Testis (tissue), 3 donors: ENCODE results near the gene COPB1. TPM values are rescaled to one million over a fixed set of nuclear protein-coding genes. Genes with fewer than 3 reads are reported as not detected.

Experiments used
- DNase-seq: peaks from one replicate; pipeline ENCODE4 v3.0.0-alpha.2; 2019
- H3K27ac ChIP-seq, 2 donors: fragments of 200-600 bp; sonication (generic); one replicate each; pipeline ENCODE4 v1.5.1; 2019
- H3K27me3 ChIP-seq: fragments of 200-600 bp; sonication (generic); one replicate; pipeline ENCODE4 v1.5.1; 2019
- H3K36me3 ChIP-seq: fragments of 200-600 bp; sonication (generic); one replicate; pipeline ENCODE4 v1.5.1; 2017; ENCODE audit warnings: low read depth; ENCODE audit errors: missing control alignments
- H3K4me1 ChIP-seq: fragments of 200-600 bp; sonication (generic); one replicate; pipeline ENCODE4 v1.5.1; 2019
- H3K4me3 ChIP-seq, 2 donors: fragments of 200-600 bp; sonication (generic); one replicate each; pipeline ENCODE4 v1.5.1; 2017 to 2019
- H3K9me3 ChIP-seq: fragments of 200-600 bp; sonication (generic); one replicate; pipeline ENCODE4 v1.5.1; 2017
- POLR2A ChIP-seq: fragments of 450-650 bp; IDR thresholded peaks from one replicate; pipeline ENCODE4 v1.6.1; 2017; ENCODE audit warnings: antibody characterized with exemption, mild to moderate bottlenecking, moderate library complexity
- WGBS, 2 donors: methylation state at CpG; one replicate each; pipeline ENCODE4 v1.1.5; 2018; 5-methylcytosine and 5-hydroxymethylcytosine counted together
- intact Hi-C: fragments of 100-400 bp; cut with DNase I; formaldehyde crosslinking; loops from one replicate; pipeline ENCODE4 v1.15.1; 2023; ENCODE audit warnings: low total_unique reads
- polyA plus RNA-seq: library from polyadenylated mRNA; stranded (reverse); fragments of 350-450 nt; fragmentation: Illumina TruSeq; extraction: RNeasy Lipid Tissue Mini Kit (QIAGEN cat#74804); gene quantifications from one replicate; pipeline ENCODE4 v1.2.3, GENCODE V29; 2014; ENCODE audit warnings: low read depth, low replicate concordance; ENCODE audit not compliant: insufficient read depth
- total RNA-seq, 2 donors: library from RNA; depleted of rRNA; stranded (reverse); fragments of >200 nt; gene quantifications; one replicate each; pipeline ENCODE4 v1.2.3, GENCODE V29; 2016
- TF ChIP-seq, protein P1 (sequence below), 3 experiments: fragments of 450-650 bp in 2 of 3; fragments of 200-600 bp in 1 of 3; sonication (generic) in 1 of 3; IDR thresholded peaks; one replicate each; pipeline ENCODE4 v1.5.1; 2016 to 2019; ENCODE audit warnings: antibody characterized with exemption in 3 of 3, mild to moderate bottlenecking in 2 of 3, moderate library complexity in 1 of 3

The COPB1 gene
- total and polyA plus RNA-seq, 3 donors from 2014 or later: 71.7 to 87.3 (median 83.5) TPM

DNA sequence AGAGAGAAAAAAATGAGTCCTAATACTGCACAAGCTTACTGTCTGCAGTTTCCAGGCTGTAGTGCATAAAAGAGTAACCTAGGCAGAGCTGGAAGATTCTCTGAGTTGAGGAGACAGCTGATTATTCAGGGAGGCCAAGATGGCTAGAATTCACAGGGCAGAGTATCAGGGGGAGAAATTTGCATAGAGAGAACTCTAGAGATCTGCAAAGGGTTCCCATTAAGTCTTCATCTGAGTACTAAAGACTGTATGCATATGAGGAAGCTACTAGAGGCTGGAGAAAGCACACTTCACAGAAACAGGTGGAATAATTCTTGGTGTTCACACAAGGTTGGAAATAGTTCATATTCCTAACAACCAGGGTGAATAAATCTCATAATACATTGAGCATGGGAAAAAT, 74.0 kb downstream of the COPB1 start:
- TF ChIP-seq POLR2A: no peak
- TF ChIP-seq, protein P1, sequence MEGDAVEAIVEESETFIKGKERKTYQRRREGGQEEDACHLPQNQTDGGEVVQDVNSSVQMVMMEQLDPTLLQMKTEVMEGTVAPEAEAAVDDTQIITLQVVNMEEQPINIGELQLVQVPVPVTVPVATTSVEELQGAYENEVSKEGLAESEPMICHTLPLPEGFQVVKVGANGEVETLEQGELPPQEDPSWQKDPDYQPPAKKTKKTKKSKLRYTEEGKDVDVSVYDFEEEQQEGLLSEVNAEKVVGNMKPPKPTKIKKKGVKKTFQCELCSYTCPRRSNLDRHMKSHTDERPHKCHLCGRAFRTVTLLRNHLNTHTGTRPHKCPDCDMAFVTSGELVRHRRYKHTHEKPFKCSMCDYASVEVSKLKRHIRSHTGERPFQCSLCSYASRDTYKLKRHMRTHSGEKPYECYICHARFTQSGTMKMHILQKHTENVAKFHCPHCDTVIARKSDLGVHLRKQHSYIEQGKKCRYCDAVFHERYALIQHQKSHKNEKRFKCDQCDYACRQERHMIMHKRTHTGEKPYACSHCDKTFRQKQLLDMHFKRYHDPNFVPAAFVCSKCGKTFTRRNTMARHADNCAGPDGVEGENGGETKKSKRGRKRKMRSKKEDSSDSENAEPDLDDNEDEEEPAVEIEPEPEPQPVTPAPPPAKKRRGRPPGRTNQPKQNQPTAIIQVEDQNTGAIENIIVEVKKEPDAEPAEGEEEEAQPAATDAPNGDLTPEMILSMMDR (IDR thresholded peaks at IDR 0.05): no peak
- Histone ChIP-seq H3K4me3 (no peak overlapping the region), H3K27ac (no peak overlapping the region), H3K9me3 (no peaks in the 10 kb centered on the region), H3K4me1 (no peaks in the 10 kb centered on the region), H3K36me3 (no peaks in the 10 kb centered on the region), H3K27me3 (no peaks in the 10 kb centered on the region)
- intact Hi-C loops: no loop called here
- no peak for DNase-seq

DNA sequence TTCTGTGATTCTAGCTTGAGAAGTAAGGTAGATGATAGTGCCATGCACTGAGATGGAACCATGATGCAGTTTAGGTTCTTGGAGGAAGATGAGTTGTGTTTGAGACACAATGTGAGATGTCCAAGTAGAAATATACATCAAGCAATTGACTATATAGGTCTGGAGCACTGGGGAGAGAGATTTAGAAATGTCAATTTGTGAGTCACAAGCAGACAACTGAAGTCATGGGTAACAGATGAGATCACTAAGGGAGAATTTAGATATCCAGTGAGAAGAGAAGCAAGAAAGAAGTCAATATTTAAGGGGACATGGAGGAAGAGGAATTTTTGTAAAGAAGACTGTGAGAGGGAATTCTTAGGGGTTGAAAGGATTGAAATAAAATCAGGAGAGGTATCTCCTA, 75.5 kb downstream of the COPB1 start:
- Histone ChIP-seq H3K4me1 (no peaks in the 10 kb centered on the region), H3K36me3 (no peaks in the 10 kb centered on the region), H3K9me3 (no peaks in the 10 kb centered on the region), H3K27me3 (no peaks in the 10 kb centered on the region), H3K4me3 (no peak overlapping the region), H3K27ac (no peak overlapping the region)
- intact Hi-C loops: no loop called here
- TF ChIP-seq POLR2A: no peak
- TF ChIP-seq, protein P1 (IDR thresholded peaks at IDR 0.05): no peak
- DNase-seq: no peak

DNA sequence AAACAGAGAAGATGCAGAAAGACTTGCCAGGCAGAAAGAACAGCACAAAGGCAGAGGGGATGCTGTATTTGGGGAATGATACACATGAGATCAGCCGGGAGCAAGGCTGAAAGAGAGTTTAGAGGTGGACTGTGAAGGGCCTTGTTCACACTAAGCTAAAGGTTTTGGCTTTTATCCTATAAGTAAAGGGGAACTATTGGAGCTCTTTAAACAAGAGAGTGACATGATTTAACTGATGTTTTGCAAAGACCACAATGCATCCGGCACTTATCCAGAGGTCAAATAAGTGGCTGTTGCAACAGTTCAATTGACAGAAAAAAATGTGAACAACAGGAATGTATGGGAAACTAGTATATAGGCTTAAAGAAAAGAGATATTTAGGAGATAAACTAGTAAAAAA, 76.0 kb downstream of the COPB1 start:
- no peaks in the 10 kb centered on the region for H3K36me3 ChIP-seq
- intact Hi-C loops: no loop called here
- H3K9me3 ChIP-seq: no peaks in the 10 kb centered on the region
- no peaks in the 10 kb centered on the region for H3K27me3 ChIP-seq
- 81 to 82% methylated on average over 2 of the region's 2 CpGs for WGBS, 2 donors
- no peak for DNase-seq
- H3K4me3 ChIP-seq: no peak overlapping the region
- H3K27ac ChIP-seq: no peak overlapping the region
- TF ChIP-seq POLR2A: no peak
- TF ChIP-seq, protein P1 (IDR thresholded peaks at IDR 0.05): no peak
- no peaks in the 10 kb centered on the region for H3K4me1 ChIP-seq

DNA sequence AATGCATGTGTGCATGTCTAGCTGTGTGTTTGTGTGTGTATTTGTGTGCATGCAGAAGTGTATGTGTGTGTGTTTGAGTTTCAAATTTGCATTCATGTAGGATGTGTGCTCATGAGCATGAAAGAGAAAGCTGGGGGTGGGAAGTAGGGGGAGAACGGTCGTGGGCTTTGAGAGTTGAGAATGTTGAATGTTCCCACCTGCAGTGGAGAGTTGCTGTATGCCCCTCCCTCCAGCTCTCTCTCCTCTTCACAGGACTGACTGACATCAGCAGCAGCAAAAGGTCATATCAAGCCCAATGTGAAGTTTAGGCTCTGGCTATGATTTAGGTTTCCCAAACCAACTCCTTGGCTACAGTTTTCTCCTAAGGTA, 76.8 kb downstream of the COPB1 start:
- intact Hi-C loops: no loop called here
- H3K4me1 ChIP-seq: no peaks in the 10 kb centered on the region
- H3K27me3 ChIP-seq: no peaks in the 10 kb centered on the region
- no peaks in the 10 kb centered on the region for H3K9me3 ChIP-seq
- WGBS, 2 donors: 46 to 70% methylated on average over 1 to 2 of the region's 2 CpGs
- no peak for DNase-seq
- no peak overlapping the region for H3K4me3 ChIP-seq
- no peak overlapping the region for H3K27ac ChIP-seq
- no peaks in the 10 kb centered on the region for H3K36me3 ChIP-seq
- no peak for TF ChIP-seq POLR2A

DNA sequence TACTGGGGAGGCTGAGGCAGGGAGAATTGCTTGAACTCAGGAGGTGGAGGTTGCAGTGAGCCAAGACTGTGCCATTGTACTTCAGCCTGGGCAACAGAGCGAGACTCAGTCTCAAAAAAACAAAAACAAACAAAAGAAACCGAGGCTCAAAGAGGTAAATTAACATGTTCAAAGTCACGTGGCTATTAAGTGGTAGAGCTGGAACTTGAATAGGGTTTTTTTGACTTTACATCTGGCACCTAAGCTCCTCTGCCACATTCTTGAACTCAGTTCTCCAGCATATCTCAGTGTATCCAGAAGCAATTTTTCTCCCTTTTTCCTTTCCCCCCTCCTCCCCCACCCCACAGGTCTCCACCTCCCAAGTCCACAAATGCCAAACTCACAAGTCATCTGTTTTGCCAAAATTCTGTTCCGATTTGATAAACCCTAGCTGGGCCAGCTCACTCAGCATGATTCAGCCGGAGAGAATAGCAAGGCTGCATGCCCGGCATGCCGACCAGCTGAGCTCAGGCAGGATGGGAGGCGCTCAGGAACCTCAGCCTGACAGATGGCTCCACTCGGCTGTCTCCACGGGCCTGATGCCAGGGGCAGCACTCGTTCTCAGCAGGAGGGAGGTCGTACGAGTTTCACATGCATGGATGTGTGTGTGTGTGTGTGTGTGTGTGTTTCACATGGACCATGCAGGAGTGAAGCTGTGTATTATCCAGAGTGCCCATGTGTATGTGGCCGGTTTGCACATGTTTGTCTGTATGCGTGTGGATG, 77.4 kb downstream of the COPB1 start:
- H3K4me1 ChIP-seq: no peaks in the 10 kb centered on the region
- no peaks in the 10 kb centered on the region for H3K9me3 ChIP-seq
- intact Hi-C loops: no loop called here
- H3K27me3 ChIP-seq: no peaks in the 10 kb centered on the region
- peak; percentile 61 for DNase-seq
- H3K27ac ChIP-seq: no peak overlapping the region
- H3K36me3 ChIP-seq: no peaks in the 10 kb centered on the region
- TF ChIP-seq, protein P1 (IDR thresholded peaks at IDR 0.05): no peak
- no peak for TF ChIP-seq POLR2A
- no peak overlapping the region for H3K4me3 ChIP-seq
- 44% methylated on average over 13 to 15 of the region's 15 CpGs for WGBS, 2 donors
